NT2/D1 (cell line): ENCODE measurements around the gene KMT2D.

Experiments used
- YY1 ChIP-seq: IDR thresholded peaks from 2 replicates; pipeline ENCODE4 v1.6.1; 2011; ENCODE audit not compliant: insufficient read length, insufficient read depth
- ZNF274 ChIP-seq: IDR thresholded peaks from 2 replicates; pipeline ENCODE4 v1.6.1; 2011; ENCODE audit warnings: mild to moderate bottlenecking, low read depth, low read length

DNA sequence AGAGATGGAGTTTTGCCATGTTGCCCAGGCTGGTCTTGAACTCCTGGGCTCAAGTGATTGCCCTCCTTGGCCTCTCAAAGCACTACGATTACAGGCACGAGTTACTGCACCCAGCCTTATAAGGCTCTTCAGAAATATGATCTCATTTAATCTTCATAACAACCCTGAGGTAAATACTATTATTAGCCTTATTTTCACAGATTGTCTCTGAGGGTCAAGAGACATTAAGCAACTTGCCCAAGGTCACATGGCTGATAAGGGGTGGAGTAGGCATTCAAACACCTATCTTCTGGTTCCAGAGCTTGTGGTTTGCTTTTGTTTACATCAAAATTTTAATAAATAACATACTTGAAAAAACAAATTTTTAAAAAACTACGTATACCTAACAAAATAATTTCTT, 47.2 kb downstream of the KMT2D start:
- TF ChIP-seq ZNF274 (no peak), YY1 (no peak)
